Neuronal stem cell (in vitro differentiated cells): ENCODE data around the gene SLMAP.

Experiments
- DNase-seq: peaks from one replicate; pipeline ENCODE4 v3.0.0-alpha.2; 2013; ENCODE audit warnings: low spot score
- H2AFZ ChIP-seq: one replicate; pipeline ENCODE4 v1.6.1; 2013; ENCODE audit warnings: mild to moderate bottlenecking, low read length, inconsistent platforms
- H2AK5ac ChIP-seq: 2 replicates; pipeline ENCODE4 v1.6.1; 2013; ENCODE audit warnings: low read depth, mild to moderate bottlenecking, inconsistent platforms, low read length, moderate library complexity, mixed read lengths
- H2BK120ac ChIP-seq: 2 replicates; pipeline ENCODE4 v1.6.1; 2013; ENCODE audit warnings: low read depth, mild to moderate bottlenecking, inconsistent platforms, low read length, moderate library complexity, mixed read lengths
- H2BK12ac ChIP-seq: one replicate; pipeline ENCODE4 v1.6.1; 2013; ENCODE audit warnings: low read length, inconsistent platforms
- H2BK15ac ChIP-seq: 2 replicates; pipeline ENCODE4 v1.6.1; 2013; ENCODE audit warnings: mild to moderate bottlenecking, low read length, inconsistent platforms, mixed read lengths
- H2BK5ac ChIP-seq: one replicate; pipeline ENCODE4 v1.6.1; 2013; ENCODE audit warnings: inconsistent platforms, mild to moderate bottlenecking, low read length, moderate library complexity
- H3K14ac ChIP-seq: one replicate; pipeline ENCODE4 v1.6.1; 2013; ENCODE audit warnings: low read length, inconsistent platforms
- H3K18ac ChIP-seq: 2 replicates; pipeline ENCODE4 v1.6.1; 2013; ENCODE audit warnings: low read length, inconsistent platforms
- H3K23ac ChIP-seq: 2 replicates; pipeline ENCODE4 v1.6.1; 2013; ENCODE audit warnings: low read depth, mild to moderate bottlenecking, mixed read lengths, low read length, inconsistent platforms; ENCODE audit not compliant: poor library complexity
- H3K27ac ChIP-seq: replicated peaks from 3 replicates; pipeline ENCODE4 v1.5.1; 2013; ENCODE audit warnings: low read length, inconsistent platforms
- H3K27me3 ChIP-seq, 3 experiments: 2 replicates each; pipeline ENCODE4 v1.6.1; 2013; ENCODE audit warnings: low read length in 3 of 3, mild to moderate bottlenecking in 2 of 3, inconsistent platforms in 1 of 3, low read depth in 1 of 3, mixed read lengths in 1 of 3, moderate library complexity in 1 of 3; ENCODE audit not compliant: control insufficient read depth in 3 of 3, insufficient read depth in 3 of 3
- H3K36me3 ChIP-seq, 2 donors: replicated peaks in 1 of 2; 2 replicates each; pipeline ENCODE4 v1.6.1; 2013; ENCODE audit warnings: low read length in 2 of 2; ENCODE audit not compliant: control insufficient read depth in 2 of 2, insufficient read depth in 2 of 2
- H3K4ac ChIP-seq: 2 replicates; pipeline ENCODE4 v1.6.1; 2013; ENCODE audit warnings: inconsistent platforms, mild to moderate bottlenecking, low read length, moderate library complexity
- H3K4me1 ChIP-seq, 2 donors: 1 replicate in 1 of 2; 2 replicates in 1 of 2; pipeline ENCODE4 v1.6.1; 2013; ENCODE audit warnings: low read length in 2 of 2, low read depth in 1 of 2; ENCODE audit not compliant: control insufficient read depth in 2 of 2, insufficient read depth in 1 of 2
- H3K4me2 ChIP-seq: one replicate; pipeline ENCODE4 v1.6.1; 2013; ENCODE audit warnings: mild to moderate bottlenecking, low read length, inconsistent platforms; ENCODE audit not compliant: insufficient read depth, poor library complexity, severe bottlenecking
- H3K4me3 ChIP-seq, 2 donors: 2 replicates each; pipeline ENCODE4 v1.5.1; 2013; ENCODE audit warnings: low read length in 2 of 2, mild to moderate bottlenecking in 2 of 2, inconsistent platforms in 1 of 2, moderate library complexity in 1 of 2
- H3K79me1 ChIP-seq: one replicate; pipeline ENCODE4 v1.6.1; 2013; ENCODE audit warnings: low read depth, mild to moderate bottlenecking, inconsistent platforms, low read length, moderate library complexity
- H3K9ac ChIP-seq: one replicate; pipeline ENCODE4 v1.6.1; 2013; ENCODE audit warnings: mild to moderate bottlenecking, low read depth, low read length, inconsistent platforms; ENCODE audit not compliant: poor library complexity
- H3K9me3 ChIP-seq, 2 donors: replicated peaks in 1 of 2; 2 replicates each; pipeline versions ENCODE3 to v1.6.1; 2013; ENCODE audit warnings: low read length in 2 of 2, mild to moderate bottlenecking in 2 of 2, inconsistent platforms in 1 of 2, low read depth in 1 of 2, mixed read lengths in 1 of 2, moderate library complexity in 1 of 2; ENCODE audit not compliant: control insufficient read depth in 2 of 2, insufficient read depth in 1 of 2
- H4K8ac ChIP-seq: one replicate; pipeline ENCODE4 v1.6.1; 2013; ENCODE audit warnings: low read depth, mild to moderate bottlenecking, inconsistent platforms, low read length, moderate library complexity
- H4K91ac ChIP-seq: one replicate; pipeline ENCODE4 v1.6.1; 2013; ENCODE audit warnings: low read length, low read depth, mild to moderate bottlenecking, inconsistent platforms; ENCODE audit not compliant: poor library complexity
- WGBS, 2 donors: extraction: QIAGEN DNeasy Blood & Tissue Kit; methylation state at CpG; one replicate each; pipeline ENCODE4 v1.1.7; 2013; ENCODE audit warnings: missing lambda C conversion rate in 2 of 2, mixed read lengths in 1 of 2; ENCODE audit not compliant: insufficient read length in 2 of 2, insufficient replicate concordance in 1 of 2; ENCODE audit errors: extremely low coverage in 2 of 2; 5-methylcytosine and 5-hydroxymethylcytosine counted together

Gene SLMAP

DNA sequence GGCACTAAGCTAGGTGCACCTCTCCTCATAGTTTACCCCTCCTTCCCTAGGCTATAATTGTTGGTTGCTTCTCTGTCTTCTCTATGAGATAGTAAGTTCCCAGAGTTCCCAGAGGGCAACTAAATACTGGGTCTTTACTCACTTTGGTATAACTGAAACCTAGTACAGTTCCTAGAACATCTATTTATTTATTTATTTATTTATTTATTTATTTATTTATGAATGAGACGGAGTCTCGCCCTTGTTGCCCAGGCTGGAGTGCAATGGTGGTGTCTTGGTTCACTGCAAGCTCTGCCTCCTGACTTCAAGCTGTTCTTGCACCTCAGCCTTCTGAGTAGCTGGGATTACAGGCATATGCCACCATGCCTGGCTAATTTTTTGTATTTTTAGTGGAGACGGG lies 181.0 kb downstream of the SLMAP start:
- Histone ChIP-seq H3K36me3 (peaks cover 1 to 3% of the 10 kb centered on the region in 2 donors), H3K4ac (no peak overlapping the region), H3K4me1 (no peaks in the 10 kb centered on the region), H2BK12ac (no peak overlapping the region), H3K9ac (no peak overlapping the region), H2BK120ac (no peak overlapping the region), H2BK5ac (peak overlapping the region; percentile 53), H4K91ac (no peak overlapping the region), H3K4me2 (no peak overlapping the region), H3K9me3 (peaks cover 2 to 3% of the 10 kb centered on the region in 2 donors), H3K27me3 (no peaks in the 10 kb centered on the region), H3K27ac (no peak overlapping the region), H3K23ac (no peak overlapping the region), H3K79me1 (no peaks in the 10 kb centered on the region), H2AK5ac (no peak overlapping the region), H2BK15ac (no peak overlapping the region), H4K8ac (no peak overlapping the region), H3K18ac (no peak overlapping the region), H3K14ac (no peak overlapping the region), H3K4me3 (no peak overlapping the region), H2AFZ (no peak overlapping the region)
- whole genome bisulfite sequencing, 2 donors: no CpG with 5 or more reads among the region's 3 CpGs
- DNase-seq: no peak

DNA sequence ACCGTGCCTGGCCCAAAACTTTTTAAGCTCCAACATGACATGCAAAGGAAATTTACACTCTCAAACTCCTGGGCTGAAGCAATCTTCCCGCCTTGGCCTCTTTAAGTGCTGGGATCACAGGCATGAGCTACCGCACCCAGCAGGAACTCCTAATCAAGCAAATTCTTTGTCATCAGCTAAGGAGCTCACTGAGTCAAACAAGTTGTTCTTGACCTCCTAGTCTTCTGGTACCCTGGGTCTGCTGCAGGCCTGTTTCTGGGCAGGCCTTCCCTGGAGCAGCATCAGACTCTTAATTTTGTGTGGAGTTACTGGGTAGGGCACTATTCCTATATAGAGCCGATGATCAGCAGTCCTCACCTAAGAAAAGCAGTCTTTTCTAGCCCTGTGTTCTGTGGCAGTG lies 183.7 kb downstream of the SLMAP start:
- DNase-seq: no peak
- peaks cover 2 to 3% of the 10 kb centered on the region in 2 donors for H3K9me3 ChIP-seq

DNA sequence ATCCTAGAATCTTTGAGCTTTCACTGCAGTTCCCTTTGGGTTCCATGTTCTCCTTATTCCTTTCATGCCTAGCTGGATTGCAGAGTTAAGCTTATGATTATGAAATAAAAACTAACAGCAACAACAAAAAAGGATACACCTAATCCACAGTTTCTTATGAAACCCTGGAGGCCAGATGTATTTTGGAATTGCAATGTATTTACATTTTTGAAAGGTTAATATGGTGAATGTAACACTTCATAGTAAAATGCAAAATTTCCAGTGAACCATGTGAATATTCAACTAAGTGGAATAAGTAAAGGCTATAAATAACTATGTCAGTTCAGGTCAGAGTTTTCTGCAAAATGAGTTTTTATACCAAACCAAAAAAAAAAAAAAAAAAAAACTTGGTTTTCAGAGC lies 186.3 kb downstream of the SLMAP start:
- H2BK120ac ChIP-seq: no peak overlapping the region
- H3K9me3 ChIP-seq: peaks cover 2 to 3% of the 10 kb centered on the region in 2 donors
- no peak overlapping the region for H2BK15ac ChIP-seq
- H3K27me3 ChIP-seq: no peaks in the 10 kb centered on the region
- H3K4ac ChIP-seq: no peak overlapping the region
- no peak overlapping the region for H2AK5ac ChIP-seq
- H3K9ac ChIP-seq: no peak overlapping the region
- no peak overlapping the region for H4K91ac ChIP-seq
- H3K79me1 ChIP-seq: no peaks in the 10 kb centered on the region
- H4K8ac ChIP-seq: no peak overlapping the region
- H3K4me3 ChIP-seq: no peak overlapping the region
- no peak for DNase-seq
- no peak overlapping the region for H3K14ac ChIP-seq
- H3K27ac ChIP-seq: no peak overlapping the region
- H3K23ac ChIP-seq: no peak overlapping the region
- peaks cover 0 to 1% of the 10 kb centered on the region in 2 donors for H3K36me3 ChIP-seq
- H2BK5ac ChIP-seq: no peak overlapping the region
- no peak overlapping the region for H2BK12ac ChIP-seq
- H2AFZ ChIP-seq: no peak overlapping the region
- H3K18ac ChIP-seq: no peak overlapping the region
- no peak overlapping the region for H3K4me2 ChIP-seq
- H3K4me1 ChIP-seq: no peaks in the 10 kb centered on the region

More for the DNA sequence above, 183.7 kb downstream of the SLMAP start:
- H2AK5ac ChIP-seq: no peak overlapping the region
- H4K8ac ChIP-seq: no peak overlapping the region
- H3K27ac ChIP-seq: no peak overlapping the region
- H3K18ac ChIP-seq: no peak overlapping the region
- no peak overlapping the region for H2BK5ac ChIP-seq
- H3K27me3 ChIP-seq: no peaks in the 10 kb centered on the region
- H2BK120ac ChIP-seq: no peak overlapping the region
- H3K36me3 ChIP-seq: peaks cover 0 to 1% of the 10 kb centered on the region in 2 donors
- H3K23ac ChIP-seq: no peak overlapping the region
- no peaks in the 10 kb centered on the region for H3K4me1 ChIP-seq
- no peak overlapping the region for H3K9ac ChIP-seq
- H2AFZ ChIP-seq: no peak overlapping the region
- WGBS, 2 donors: no CpG with 5 or more reads among the region's 4 CpGs
- H3K14ac ChIP-seq: no peak overlapping the region
- no peak overlapping the region for H3K4me2 ChIP-seq
- no peak overlapping the region for H3K4me3 ChIP-seq
- no peak overlapping the region for H2BK12ac ChIP-seq
- H3K79me1 ChIP-seq: no peaks in the 10 kb centered on the region
- no peak overlapping the region for H4K91ac ChIP-seq
- H3K4ac ChIP-seq: no peak overlapping the region
- no peak overlapping the region for H2BK15ac ChIP-seq

DNA sequence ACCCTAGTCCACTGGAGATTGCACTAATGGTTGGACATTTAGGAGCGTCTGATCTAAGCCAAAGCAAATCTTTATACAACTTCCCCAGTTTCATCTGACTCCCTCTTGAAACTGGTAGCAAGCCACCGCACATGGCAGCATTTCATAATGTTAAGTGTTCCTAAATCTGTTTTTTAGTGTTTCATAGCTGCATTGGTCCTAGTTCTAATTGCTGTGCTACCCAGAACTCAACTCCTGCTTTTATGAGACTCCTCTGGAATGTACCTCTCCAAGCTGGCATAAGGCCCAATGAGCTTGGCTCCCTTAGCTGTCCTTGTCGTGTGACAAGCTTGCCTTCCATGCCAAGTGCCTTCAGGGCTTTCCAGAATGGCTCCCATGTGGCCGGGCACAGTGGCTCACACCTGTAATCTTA lies 186.8 kb downstream of the SLMAP start:
- Histone ChIP-seq H3K18ac (no peak overlapping the region), H3K4me3 (no peak overlapping the region), H3K27me3 (no peaks in the 10 kb centered on the region), H3K9ac (no peak overlapping the region), H3K23ac (no peak overlapping the region), H4K8ac (no peak overlapping the region), H2BK12ac (no peak overlapping the region), H3K9me3 (peaks cover 2 to 3% of the 10 kb centered on the region in 2 donors), H2BK120ac (no peak overlapping the region), H2BK5ac (no peak overlapping the region), H3K36me3 (peaks cover 0 to 1% of the 10 kb centered on the region in 2 donors), H2BK15ac (no peak overlapping the region), H3K4me1 (no peaks in the 10 kb centered on the region), H3K79me1 (no peaks in the 10 kb centered on the region), H3K27ac (no peak overlapping the region), H3K4me2 (no peak overlapping the region), H2AFZ (no peak overlapping the region), H2AK5ac (no peak overlapping the region), H4K91ac (no peak overlapping the region), H3K4ac (no peak overlapping the region), H3K14ac (no peak overlapping the region)
- no peak for DNase-seq
- whole genome bisulfite sequencing, 2 donors: no CpG with 5 or more reads among the region's 4 CpGs
